K562 (cell line): ENCODE measurements around the gene SEC22A. TPM values are rescaled to one million over a fixed set of nuclear protein-coding genes. Genes with fewer than 3 reads are reported as not detected.

ENCODE experiments used
- ATAC-seq: fragments of 200-7000 bp; cut with Tn5 transposase; 3 replicates; pipeline ENCODE4 v1.9.1; 2020; ENCODE audit warnings: moderate library complexity
- BruUV-seq: library from RNA; stranded (reverse); fragments of 400-500 nt; replicated peaks from 2 replicates; lab custom pipeline; 2021; lab: Mats Ljungman, UMichigan
- CTCF ChIA-PET: fragments of 300-600 bp; formaldehyde crosslinking; extraction: SDS; loops from one replicate; lab custom pipeline; 2021; ENCODE audit warnings: low intra/inter-chr PET ratio; lab: Yijun Ruan, JAX
- POLR2A ChIA-PET: fragments of 300-600, 350-650 bp; sonication (Branson Sonifier 250); formaldehyde crosslinking; extraction: SDS; loops from one replicate; lab custom pipeline; 2021; ENCODE audit warnings: antibody characterized with exemption, inconsistent platforms; lab: Yijun Ruan, JAX
- DNase-seq, 4 experiments: peaks; one replicate each; pipeline versions ENCODE4 v3.0.0 to v3.0.0-alpha.2; 2011 to 2018; ENCODE audit warnings: low spot score in 3 of 4, mixed read lengths in 3 of 4; ENCODE audit errors: extremely low read depth in 1 of 4
- FAIRE-seq: peaks from 2 replicates; lab custom pipeline; 2011; peaks lifted over from hg19 to GRCh38; lab: Jason Lieb, UNC
- H2AFZ ChIP-seq: 2 replicates; pipeline ENCODE4 v1.6.0; 2011; ENCODE audit warnings: low read depth, low read length, control low read depth, inconsistent platforms
- H3K27ac ChIP-seq: fragments of 200-600 bp; 3 replicates; pipeline ENCODE4 v1.8.0; 2011; ENCODE audit warnings: low read depth, mild to moderate bottlenecking, control low read depth, inconsistent platforms, low read length, moderate library complexity, mixed read lengths; ENCODE audit errors: extremely low read depth
- H3K27me3 ChIP-seq, 2 experiments: fragments of 300-600 bp in 1 of 2; 2 replicates in 1 of 2; 3 replicates in 1 of 2; pipeline versions ENCODE4 v1.6.0 to v1.8.0; 2011; ENCODE audit warnings: inconsistent platforms in 2 of 2, low read length in 2 of 2, mild to moderate bottlenecking in 1 of 2, mixed read lengths in 1 of 2, moderate library complexity in 1 of 2; ENCODE audit not compliant: control insufficient read depth in 2 of 2, insufficient read depth in 2 of 2
- H3K36me3 ChIP-seq: fragments of 300-600 bp; 3 replicates; pipeline ENCODE4 v1.8.0; 2011; ENCODE audit warnings: mild to moderate bottlenecking, low read length, inconsistent platforms; ENCODE audit not compliant: control insufficient read depth, insufficient read depth
- H3K4me1 ChIP-seq, 2 experiments: fragments of 200-600 bp in 1 of 2; replicated peaks in 1 of 2; 2 replicates in 1 of 2; 3 replicates in 1 of 2; pipeline versions ENCODE4 v1.5.1 to v1.8.0; 2011; ENCODE audit warnings: inconsistent platforms in 2 of 2, low read length in 2 of 2, mild to moderate bottlenecking in 1 of 2, mixed read lengths in 1 of 2, moderate library complexity in 1 of 2; ENCODE audit not compliant: control insufficient read depth in 2 of 2, insufficient read depth in 2 of 2
- H3K4me2 ChIP-seq: 2 replicates; pipeline ENCODE4 v1.6.1; 2011; ENCODE audit warnings: low read length, control low read depth, inconsistent platforms, mixed read lengths; ENCODE audit not compliant: insufficient read depth
- H3K4me3 ChIP-seq: fragments of 200-600 bp; sonication (generic), shearing (Covaris generic); 2 replicates; pipeline ENCODE4 v1.5.1; 2016; ENCODE audit warnings: control low read depth, inconsistent platforms
- H3K79me2 ChIP-seq: fragments of 200-600 bp; 3 replicates; pipeline ENCODE4 v1.8.0; 2011; ENCODE audit warnings: low read length, inconsistent platforms; ENCODE audit not compliant: control insufficient read depth, insufficient read depth
- H3K9ac ChIP-seq, 2 experiments: 2 replicates each; pipeline versions ENCODE4 v1.6.0 to v1.6.1; 2011; ENCODE audit warnings: low read depth in 2 of 2, low read length in 2 of 2, control low read depth in 1 of 2, inconsistent platforms in 1 of 2, mild to moderate bottlenecking in 1 of 2, mixed read lengths in 1 of 2; ENCODE audit not compliant: insufficient read depth in 1 of 2
- H3K9me1 ChIP-seq: one replicate; pipeline ENCODE4 v1.6.0; 2011; ENCODE audit warnings: inconsistent platforms, mild to moderate bottlenecking, low read length, moderate library complexity; ENCODE audit not compliant: control insufficient read depth, insufficient read depth
- H3K9me3 ChIP-seq: replicated peaks from 2 replicates; pipeline ENCODE4 v1.5.1; 2011; ENCODE audit warnings: low read depth, low read length, inconsistent platforms; ENCODE audit not compliant: control insufficient read depth, insufficient read depth
- H4K20me1 ChIP-seq: replicated peaks from 2 replicates; pipeline ENCODE4 v1.6.1; 2011; ENCODE audit warnings: low read length, inconsistent platforms, mixed read lengths; ENCODE audit not compliant: control insufficient read depth, insufficient read depth
- ATF7 ChIP-seq: fragments of 450-650 bp; IDR thresholded peaks from 2 replicates; pipeline ENCODE4 v1.7.1; 2014; ENCODE audit warnings: mild to moderate bottlenecking, moderate library complexity
- ELF1 ChIP-seq: fragments of 200-800 bp; sonication (Bioruptor generic); IDR thresholded peaks from 2 replicates; pipeline ENCODE4 v1.6.1; 2016; ENCODE audit warnings: missing genetic modification characterization, missing compliant biosample characterization
- ESRRB ChIP-seq: fragments of 250-450 bp; sonication (Bioruptor Pico); IDR thresholded peaks from 2 replicates; pipeline ENCODE4 v1.5.0; 2020; ENCODE audit warnings: mild to moderate bottlenecking, moderate library complexity, borderline replicate concordance
- FOXO4 ChIP-seq: fragments of 450-650 bp; formaldehyde crosslinking; IDR thresholded peaks from 2 replicates; pipeline ENCODE4 v1.4.0; 2020; ENCODE audit warnings: mild to moderate bottlenecking, moderate library complexity
- GABPA ChIP-seq: fragments of 200-800 bp; sonication (Bioruptor generic); conservative IDR thresholded peaks from 2 replicates; pipeline ENCODE4 v1.6.1; 2016; ENCODE audit warnings: low read depth, missing genetic modification characterization, missing compliant biosample characterization
- IRF9 ChIP-seq: fragments of 450-650 bp; IDR thresholded peaks from 2 replicates; pipeline ENCODE4 v1.6.1; 2016; ENCODE audit warnings: missing biosample characterization, missing genetic modification characterization
- MED1 ChIP-seq: sonication (generic); formaldehyde crosslinking; IDR thresholded peaks from 2 replicates; pipeline ENCODE4 v1.8.1; 2023; ENCODE audit warnings: missing genetic modification reagents, borderline replicate concordance
- PCBP1 ChIP-seq: fragments of 200-400 bp; formaldehyde crosslinking; IDR thresholded peaks from 2 replicates; pipeline ENCODE4 v1.6.1; 2018; ENCODE audit warnings: mild to moderate bottlenecking, low read depth, low read length; ENCODE audit not compliant: poor library complexity, severe bottlenecking
- STAT6 ChIP-seq: sonication (generic); formaldehyde crosslinking; IDR thresholded peaks from 2 replicates; pipeline ENCODE4 v1.8.1; 2023; ENCODE audit warnings: mild to moderate bottlenecking, missing genetic modification reagents
- USF2 ChIP-seq: sonication (generic); formaldehyde crosslinking; IDR thresholded peaks from 2 replicates; pipeline ENCODE4 v1.5.0; 2020; ENCODE audit warnings: missing genetic modification reagents
- XRCC4 ChIP-seq: IDR thresholded peaks from one replicate; pipeline ENCODE4 v1.6.1; 2011; ENCODE audit not compliant: insufficient read depth, insufficient read length; ENCODE audit errors: extremely low read depth
- ZNF239 ChIP-seq: fragments of 250-450 bp; sonication (Bioruptor Pico); IDR thresholded peaks from 2 replicates; pipeline ENCODE4 v1.4.0; 2020; ENCODE audit warnings: mild to moderate bottlenecking
- ZNF699 ChIP-seq: fragments of 250-450 bp; sonication (Bioruptor Pico); IDR thresholded peaks from 2 replicates; pipeline ENCODE4 v1.8.0; 2021; ENCODE audit warnings: mild to moderate bottlenecking, moderate library complexity; ENCODE audit not compliant: insufficient replicate concordance
- ZNF707 ChIP-seq: fragments of 250-450 bp; sonication (Bioruptor Pico); conservative IDR thresholded peaks from 2 replicates; pipeline ENCODE4 v1.8.0; 2022; ENCODE audit warnings: inconsistent platforms, mild to moderate bottlenecking, moderate library complexity
- ZNF75A ChIP-seq: fragments of 450-650 bp; formaldehyde crosslinking; IDR thresholded peaks from 2 replicates; pipeline ENCODE4 v1.4.0; 2020; ENCODE audit warnings: mild to moderate bottlenecking
- WGBS: fragments of 100-300 bp; shearing (Covaris generic); methylation state at CpG from one replicate; pipeline ENCODE4 v1.1.6; 2016; ENCODE audit warnings: low coverage, mixed read lengths; ENCODE audit not compliant: insufficient coverage; ENCODE audit errors: missing lambda C conversion rate; 5-methylcytosine and 5-hydroxymethylcytosine counted together
- in situ Hi-C: fragments of 300-500 bp; cut with MboI; formaldehyde crosslinking; loops from 4 replicates; pipeline ENCODE4 v1.15.0; 2018; ENCODE audit warnings: inconsistent platforms, mixed read lengths
- intact Hi-C: fragments of 100-400 bp; cut with micrococcal nuclease; formaldehyde crosslinking; loops from 2 replicates; pipeline ENCODE4 v1.14.2; 2022
- polyA plus RNA-seq, 8 experiments: library from polyadenylated mRNA; depleted of rRNA in 4 of 8; stranded (reverse) in 5 of 8; unstranded in 3 of 8; fragments of >200 nt; fragmentation: Nextera tagmentation in 2 of 8; fragmentation: Illumina TruSeq in 1 of 8; extraction: Ambion mirVana in 2 of 8; extraction: Trizol in 1 of 8; gene quantifications; 2 replicates each; pipeline versions ENCODE4 v1.2.1 to v1.2.3, GENCODE V29; 2011 to 2014; ENCODE audit warnings: inconsistent platforms in 1 of 8, missing spikeins in 1 of 8
- total RNA-seq, 7 experiments: library from RNA; depleted of rRNA in 6 of 7; stranded (reverse); fragments of >200 nt in 6 of 7; fragmentation: Illumina TruSeq in 2 of 7; extraction: Trizol in 2 of 7; gene quantifications; 2 replicates each; pipeline versions ENCODE4 v1.2.1 to v1.2.3, GENCODE V29; 2011 to 2021; ENCODE audit warnings: low replicate concordance in 1 of 7

SEC22A gene
- total and polyA plus RNA-seq, 9 of the 15 experiments (the other 6 are each of a cell fraction or from before 2014, with no cell fraction given): 7.9 to 44.5 (median 20.5) TPM

- WGBS: 100% methylated on average over 5 of the region's 9 CpGs
- no peak overlapping the region for H3K27ac ChIP-seq
- POLR2A ChIA-PET: interaction anchor here (0.6 kb wide), 1 partner anchor 23 kb away, joined by 3 read pairs; no protein-coding TSS in a partner anchor
- intact Hi-C loops (no loop called here), in situ Hi-C loops (no loop called here)
- no peaks in the 10 kb centered on the region for H3K9me3 ChIP-seq
- no peak for ATAC-seq
- no peak overlapping the region for H3K4me2 ChIP-seq
- H3K36me3 ChIP-seq: peaks cover 62% of the 10 kb centered on the region; the same call in 2 of the 3 replicates
- no peaks in the 10 kb centered on the region for H3K4me1 ChIP-seq
- no peak for DNase-seq
- BruUV-seq: no TSS peak
- FAIRE-seq: no peak
- H3K27me3 ChIP-seq: no peaks in the 10 kb centered on the region
- TF ChIP-seq ZNF699 (CRISPR knock-in tag) (no peak), STAT6 (CRISPR knock-in tag) (no peak), ZNF239 (CRISPR knock-in tag) (no peak), PCBP1 (no peak), ATF7 (no peak), XRCC4 (no peak), ZNF75A (CRISPR knock-in tag) (no peak), USF2 (CRISPR knock-in tag) (no peak), MED1 (CRISPR knock-in tag) (no peak), FOXO4 (CRISPR knock-in tag) (no peak), ZNF707 (CRISPR knock-in tag) (no peak), IRF9 (tag) (no peak), ELF1 (tag) (no peak), GABPA (tag) (no peak), ESRRB (CRISPR knock-in tag) (no peak)
- CTCF ChIA-PET: no interaction called here
- H3K9me1 ChIP-seq: no peaks in the 10 kb centered on the region
- H3K9ac ChIP-seq: no peak overlapping the region; a peak in 1 of 4 replicates
- no peak overlapping the region for H2AFZ ChIP-seq
- H4K20me1 ChIP-seq: no peaks in the 10 kb centered on the region
- H3K79me2 ChIP-seq: no peaks in the 10 kb centered on the region
- no peak overlapping the region for H3K4me3 ChIP-seq
Observed at GRCh38 chr3:123155471-123156011, 46.2 kb upstream of the SEC22A start.
